PC-9 (cell line): ENCODE results near the gene G0S2.

Experiments
- CTCF ChIP-seq: fragments of 200-600 bp; sonication (generic); conservative IDR thresholded peaks from 2 replicates; pipeline ENCODE4 v1.6.1; 2017; ENCODE audit warnings: mixed run types, antibody characterized with exemption, mild to moderate bottlenecking, moderate library complexity
- EZH2 ChIP-seq: fragments of 200-600 bp; sonication (generic); IDR thresholded peaks from 2 replicates; pipeline ENCODE4 v1.8.0; 2017; ENCODE audit warnings: antibody characterized with exemption, low read depth

GRCh38 chr1:209646558-209646957, 28.7 kb upstream of the G0S2 start:
- TF ChIP-seq CTCF: no peak
- TF ChIP-seq EZH2: no peak
